Urinary bladder (tissue), 4 donors: ENCODE results near the gene XPC. TPM values are rescaled to one million over a fixed set of nuclear protein-coding genes. Genes with fewer than 3 reads are reported as not detected.

Experiments
- DNase-seq: peaks from one replicate; pipeline ENCODE4 v3.0.0-alpha.2; 2015; ENCODE audit errors: extremely low spot score
- H3K27ac ChIP-seq: one replicate; pipeline ENCODE4 v1.5.1; 2013; ENCODE audit warnings: low read depth, mild to moderate bottlenecking, moderate library complexity
- H3K36me3 ChIP-seq: one replicate; pipeline ENCODE4 v1.6.1; 2013; ENCODE audit warnings: mild to moderate bottlenecking, moderate library complexity; ENCODE audit not compliant: insufficient read depth
- H3K4me1 ChIP-seq: one replicate; pipeline ENCODE4 v1.6.1; 2013; ENCODE audit warnings: mild to moderate bottlenecking, moderate library complexity; ENCODE audit not compliant: insufficient read depth
- H3K4me3 ChIP-seq: one replicate; pipeline ENCODE4 v1.5.1; 2013; ENCODE audit warnings: low read depth, low read length
- WGBS: extraction: QIAGEN DNeasy Blood & Tissue Kit; methylation state at CpG from one replicate; pipeline ENCODE4 v1.1.7; 2013; 5-methylcytosine and 5-hydroxymethylcytosine counted together
- polyA plus RNA-seq: library from polyadenylated mRNA; stranded (reverse); fragments of 200-250 nt; gene quantifications from one replicate; pipeline ENCODE4 v1.2.3, GENCODE V29; 2013
- total RNA-seq: library from RNA; depleted of rRNA; stranded (reverse); fragments of >200 nt; gene quantifications from one replicate; pipeline ENCODE4 v1.2.3, GENCODE V29; 2014
- donor health status: healthy with polysubstance abuse.
- donor health status: healthy.

Gene XPC
- total and polyA plus RNA-seq, 2 donors: 25.8 to 27.3 TPM

DNA sequence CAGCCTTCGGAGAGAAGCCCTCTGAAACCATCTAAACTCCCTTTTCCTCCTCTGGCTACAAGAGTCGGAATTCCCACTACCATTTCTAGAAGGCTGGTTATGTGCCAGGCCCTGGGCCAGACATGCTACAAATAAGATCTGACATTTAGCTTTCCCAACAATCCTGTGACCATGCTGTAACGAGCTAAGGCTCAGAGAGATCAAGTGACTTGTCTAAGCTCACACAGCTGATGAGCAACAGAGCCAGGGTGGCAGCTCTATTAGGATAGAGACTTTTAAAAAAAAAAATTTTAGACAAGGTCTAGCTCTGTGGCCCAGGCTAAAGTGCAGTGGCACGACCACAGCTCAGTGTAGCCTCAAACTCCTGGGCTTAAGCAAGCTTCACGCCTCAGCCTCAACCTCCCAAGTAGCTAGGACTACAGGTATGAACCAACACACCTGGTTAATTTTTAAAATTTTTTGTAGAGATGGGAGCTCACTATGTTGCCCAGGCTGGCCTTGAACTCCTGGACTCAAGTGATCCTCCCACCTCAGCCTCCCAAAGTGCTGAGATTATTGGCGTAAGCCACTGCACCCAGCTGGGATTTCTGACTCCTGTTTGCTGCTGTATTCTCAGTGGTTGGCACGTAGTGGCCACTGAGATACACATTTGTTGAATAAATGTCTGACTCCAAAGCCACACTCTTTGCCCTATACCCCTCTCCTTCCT is 34.8 kb upstream of the XPC start:
- Histone ChIP-seq H3K36me3 (no peaks in the 10 kb centered on the region), H3K4me1 (no peaks in the 10 kb centered on the region), H3K4me3 (no peak overlapping the region), H3K27ac (no peak overlapping the region)
- 95% methylated on average over 7 of the region's 7 CpGs for WGBS
- DNase-seq: no peak

GRCh38 chr3:14212032-14212431 is 33.6 kb upstream of the XPC start:
- no peak for DNase-seq
- no peak overlapping the region for H3K4me3 ChIP-seq
- 96% methylated on average over 3 of the region's 3 CpGs for WGBS
- H3K4me1 ChIP-seq: no peaks in the 10 kb centered on the region
- no peaks in the 10 kb centered on the region for H3K36me3 ChIP-seq
- no peak overlapping the region for H3K27ac ChIP-seq

GRCh38 chr3:14211621-14212020 is 33.2 kb upstream of the XPC start:
- Histone ChIP-seq H3K4me1 (no peaks in the 10 kb centered on the region), H3K27ac (no peak overlapping the region), H3K4me3 (no peak overlapping the region), H3K36me3 (no peaks in the 10 kb centered on the region)
- 72% methylated on average over 4 of the region's 4 CpGs for WGBS
- DNase-seq: no peak

DNA sequence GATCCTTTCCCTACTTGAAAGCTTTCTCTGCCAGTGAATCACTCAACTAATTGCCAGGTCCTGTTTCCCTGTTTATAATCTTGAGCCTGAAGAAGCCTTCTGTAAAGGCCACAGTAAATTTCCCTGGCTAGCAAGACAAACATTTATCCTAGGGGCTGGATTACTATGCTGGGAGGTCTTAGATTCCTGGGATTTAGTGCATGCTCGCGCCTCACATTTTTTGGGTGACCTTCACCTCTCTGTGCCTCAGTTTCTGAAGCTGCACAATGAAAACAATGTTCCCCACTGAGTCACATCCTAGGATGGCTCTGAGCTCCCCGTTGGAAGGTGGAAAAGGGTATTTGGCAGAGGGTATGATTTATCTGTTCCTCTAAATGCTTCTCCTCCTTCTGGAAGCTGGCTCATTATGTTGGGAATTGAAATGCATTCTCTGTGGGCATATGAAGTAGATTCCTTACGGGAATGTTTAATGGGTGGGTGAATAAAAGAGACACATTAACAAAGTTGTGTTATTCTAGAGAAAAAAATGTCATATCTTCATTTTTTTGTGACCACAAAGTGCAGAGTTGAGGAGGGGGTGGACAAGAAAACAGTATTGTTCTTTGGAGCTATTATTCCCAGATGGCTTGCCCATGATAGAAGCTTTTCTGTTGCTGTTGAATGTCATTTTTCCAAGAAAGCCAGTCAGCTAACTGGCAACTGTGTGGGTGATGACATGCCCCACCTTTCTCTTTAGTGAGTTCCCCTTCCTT is 32.6 kb upstream of the XPC start:
- no peaks in the 10 kb centered on the region for H3K4me1 ChIP-seq
- no peaks in the 10 kb centered on the region for H3K36me3 ChIP-seq
- WGBS: 38% methylated on average over 4 of the region's 4 CpGs
- no peak overlapping the region for H3K4me3 ChIP-seq
- DNase-seq: no peak
- H3K27ac ChIP-seq: no peak overlapping the region

DNA sequence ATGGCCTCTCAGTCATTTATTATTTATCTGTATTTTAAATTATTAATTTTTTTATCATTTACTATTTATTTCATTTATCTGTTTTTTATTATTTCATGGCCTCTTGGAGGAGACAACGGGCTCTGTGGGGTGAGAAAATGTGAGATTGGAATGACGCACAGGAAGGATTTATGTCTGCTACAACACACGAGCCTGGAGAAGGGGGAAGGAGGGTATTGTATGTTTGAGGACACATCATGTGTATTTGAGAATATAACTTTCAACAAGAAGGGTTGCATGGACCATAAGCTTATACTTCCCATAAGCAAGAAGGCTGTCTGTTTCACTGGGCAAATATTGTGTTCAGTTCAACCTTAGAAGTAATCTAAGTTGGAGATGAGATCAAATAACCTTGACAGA is 31.9 kb upstream of the XPC start:
- DNase-seq: no peak
- Histone ChIP-seq H3K4me1 (no peaks in the 10 kb centered on the region), H3K4me3 (no peak overlapping the region), H3K27ac (no peak overlapping the region), H3K36me3 (no peaks in the 10 kb centered on the region)
- 54% methylated on average over 3 of the region's 3 CpGs for whole genome bisulfite sequencing

GRCh38 chr3:14209581-14210289 is 31.3 kb upstream of the XPC start:
- no peak for DNase-seq
- Histone ChIP-seq H3K4me3 (no peak overlapping the region), H3K36me3 (no peaks in the 10 kb centered on the region), H3K4me1 (no peaks in the 10 kb centered on the region), H3K27ac (no peak overlapping the region)
- 61% methylated on average over 14 of the region's 14 CpGs for WGBS

GRCh38 chr3:14208977-14209394 is 30.6 kb upstream of the XPC start:
- no peaks in the 10 kb centered on the region for H3K36me3 ChIP-seq
- H3K4me3 ChIP-seq: no peak overlapping the region
- WGBS: 40% methylated on average over 5 of the region's 5 CpGs
- H3K27ac ChIP-seq: no peak overlapping the region
- DNase-seq: no peak
- peaks cover 2% of the 10 kb centered on the region for H3K4me1 ChIP-seq

DNA sequence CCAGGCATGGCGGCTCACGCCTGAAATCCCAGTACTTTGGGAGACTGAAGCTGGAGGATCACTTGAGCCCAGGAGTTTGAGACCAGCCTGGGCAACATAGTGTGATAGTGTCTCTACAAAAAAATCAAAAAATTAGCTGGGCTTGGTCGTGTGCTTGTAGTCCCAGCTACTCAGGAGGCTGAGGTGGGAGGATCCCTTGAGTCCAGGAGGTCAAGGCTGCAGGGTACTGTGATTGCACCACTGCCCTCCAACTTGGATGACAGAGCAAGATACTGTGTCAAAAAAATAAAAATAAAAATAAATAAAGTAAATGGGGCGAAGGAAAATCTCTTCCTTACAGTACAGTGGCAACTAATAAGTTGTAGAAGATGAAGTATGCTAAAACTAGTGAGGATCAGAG is 29.8 kb upstream of the XPC start:
- Histone ChIP-seq H3K36me3 (no peaks in the 10 kb centered on the region), H3K4me3 (no peak overlapping the region), H3K4me1 (peaks cover 2% of the 10 kb centered on the region), H3K27ac (no peak overlapping the region)
- DNase-seq: no peak
- 96% methylated on average over 4 of the region's 4 CpGs for WGBS

DNA sequence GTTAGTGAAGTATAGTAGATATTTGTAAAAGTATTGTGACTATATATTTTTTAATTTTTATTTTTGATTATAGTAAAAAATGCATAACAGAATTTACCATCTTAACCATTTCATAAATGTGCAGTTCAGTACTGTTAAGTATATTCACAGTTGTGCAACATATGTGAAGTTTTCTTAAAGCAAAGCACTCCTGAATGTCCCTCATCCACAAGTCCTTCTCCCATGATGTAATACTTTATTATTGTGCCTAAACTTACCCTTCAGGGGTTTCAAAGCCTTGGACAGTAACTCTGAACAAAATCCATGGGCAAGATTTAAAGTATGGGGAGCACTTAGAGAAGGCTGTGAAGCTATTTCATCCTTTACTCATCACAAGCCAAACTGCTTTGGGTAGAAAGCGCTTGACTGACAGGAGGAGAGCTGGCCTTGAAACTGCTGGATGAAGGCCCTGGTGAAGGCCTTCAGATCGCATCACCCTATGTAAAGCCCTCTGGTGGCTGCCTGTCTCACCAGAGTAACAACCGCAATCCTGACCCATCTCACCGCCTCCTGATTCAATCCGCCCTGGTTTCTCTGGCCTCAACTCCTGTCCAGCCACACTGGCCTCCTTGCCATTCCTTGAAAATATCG is 28.3 kb upstream of the XPC start:
- no peak overlapping the region for H3K4me3 ChIP-seq
- H3K27ac ChIP-seq: no peak overlapping the region
- no peak for DNase-seq
- H3K4me1 ChIP-seq: peaks cover 2% of the 10 kb centered on the region
- 96% methylated on average over 6 of the region's 6 CpGs for WGBS
- H3K36me3 ChIP-seq: no peaks in the 10 kb centered on the region

DNA sequence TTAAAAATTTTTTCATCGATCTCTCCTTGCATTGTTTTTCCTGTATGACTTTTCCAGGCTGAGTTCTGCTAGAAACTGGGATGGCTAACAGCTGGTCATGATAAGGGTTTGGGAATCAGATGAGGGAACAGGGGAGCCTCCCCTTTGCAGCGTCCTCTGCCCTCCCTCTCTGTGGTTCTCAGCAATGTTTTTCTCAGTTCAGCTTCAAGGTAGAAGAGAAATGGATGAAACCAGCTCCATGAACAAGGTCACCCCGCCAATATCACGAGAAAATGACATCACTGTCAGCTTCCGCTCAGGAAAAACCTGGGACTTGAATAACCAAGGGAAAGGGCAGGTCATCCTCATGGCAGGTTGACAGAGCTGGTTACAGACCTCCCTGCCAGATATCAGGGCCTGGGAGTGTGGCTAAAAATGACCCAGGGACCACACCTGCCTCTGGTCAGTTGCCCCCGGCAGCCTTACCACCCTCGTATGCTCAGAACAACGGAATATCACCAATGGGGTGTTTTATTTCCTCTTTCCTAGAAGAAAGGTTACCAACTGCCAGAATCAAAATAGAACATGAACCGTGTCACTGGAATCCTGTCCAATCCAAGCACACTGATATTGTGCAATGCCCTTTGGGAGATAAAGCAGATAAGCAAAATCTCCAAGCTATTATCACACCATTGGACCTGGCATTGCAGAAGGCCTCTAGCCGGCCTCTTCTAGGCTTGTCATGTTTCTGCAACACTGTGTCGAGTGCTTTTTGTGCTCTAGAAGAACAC is 26.3 kb upstream of the XPC start:
- Histone ChIP-seq H3K4me3 (no peak overlapping the region), H3K4me1 (peaks cover 2% of the 10 kb centered on the region), H3K27ac (no peak overlapping the region), H3K36me3 (no peaks in the 10 kb centered on the region)
- no peak for DNase-seq
- WGBS: 59% methylated on average over 11 of the region's 11 CpGs

DNA sequence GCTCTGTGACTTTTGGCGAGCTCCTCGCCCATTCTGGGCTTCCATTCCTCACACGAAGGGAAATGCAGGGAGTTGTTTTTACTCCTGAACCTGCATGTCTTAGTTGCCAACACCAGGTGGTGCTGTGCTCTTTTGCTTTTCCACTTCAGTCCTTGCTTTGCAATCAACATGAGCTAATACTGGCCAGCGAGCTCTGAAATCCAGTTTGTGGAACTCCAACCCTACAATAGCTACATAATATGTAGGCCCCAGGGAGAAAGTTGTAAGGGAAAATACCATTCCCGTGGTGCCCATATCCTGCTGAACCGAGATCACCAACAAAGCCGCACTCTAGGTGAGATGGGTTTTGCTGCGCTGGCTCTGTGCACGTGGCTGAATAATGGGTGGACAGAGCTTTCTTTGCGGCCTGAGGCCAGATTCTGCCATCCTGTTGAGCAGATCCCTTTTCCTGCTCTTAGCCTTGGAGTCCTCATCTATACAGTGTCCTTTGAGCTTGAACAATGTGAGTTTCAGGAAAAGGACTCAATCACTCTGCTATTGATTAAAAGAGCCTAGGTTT is 25.2 kb upstream of the XPC start:
- 49% methylated on average over 10 of the region's 10 CpGs for WGBS
- H3K27ac ChIP-seq: no peak overlapping the region
- H3K4me1 ChIP-seq: peaks cover 2% of the 10 kb centered on the region
- H3K4me3 ChIP-seq: no peak overlapping the region
- H3K36me3 ChIP-seq: no peaks in the 10 kb centered on the region
- no peak for DNase-seq

- Histone ChIP-seq H3K4me3 (no peak overlapping the region), H3K4me1 (peaks cover 2% of the 10 kb centered on the region), H3K36me3 (no peaks in the 10 kb centered on the region), H3K27ac (no peak overlapping the region)
- 73% methylated on average over 23 of the region's 23 CpGs for WGBS
- no peak for DNase-seq
These were observed 24.6 kb upstream of the XPC start for GRCh38 chr3:14202874-14203520.
